Stimulated activated CD4-positive, alpha-beta T cell treated with anti-CD3 and anti-CD28 coated beads, Interleukin-1b, Interleukin-23, amount 100 ng/mL, for 48 hours (primary cell): ENCODE measurements around the gene RPS15.

Experiments
- DNase-seq: peaks from one replicate; pipeline ENCODE4 v3.0.0-alpha.2; 2020

RPS15 gene

DNA sequence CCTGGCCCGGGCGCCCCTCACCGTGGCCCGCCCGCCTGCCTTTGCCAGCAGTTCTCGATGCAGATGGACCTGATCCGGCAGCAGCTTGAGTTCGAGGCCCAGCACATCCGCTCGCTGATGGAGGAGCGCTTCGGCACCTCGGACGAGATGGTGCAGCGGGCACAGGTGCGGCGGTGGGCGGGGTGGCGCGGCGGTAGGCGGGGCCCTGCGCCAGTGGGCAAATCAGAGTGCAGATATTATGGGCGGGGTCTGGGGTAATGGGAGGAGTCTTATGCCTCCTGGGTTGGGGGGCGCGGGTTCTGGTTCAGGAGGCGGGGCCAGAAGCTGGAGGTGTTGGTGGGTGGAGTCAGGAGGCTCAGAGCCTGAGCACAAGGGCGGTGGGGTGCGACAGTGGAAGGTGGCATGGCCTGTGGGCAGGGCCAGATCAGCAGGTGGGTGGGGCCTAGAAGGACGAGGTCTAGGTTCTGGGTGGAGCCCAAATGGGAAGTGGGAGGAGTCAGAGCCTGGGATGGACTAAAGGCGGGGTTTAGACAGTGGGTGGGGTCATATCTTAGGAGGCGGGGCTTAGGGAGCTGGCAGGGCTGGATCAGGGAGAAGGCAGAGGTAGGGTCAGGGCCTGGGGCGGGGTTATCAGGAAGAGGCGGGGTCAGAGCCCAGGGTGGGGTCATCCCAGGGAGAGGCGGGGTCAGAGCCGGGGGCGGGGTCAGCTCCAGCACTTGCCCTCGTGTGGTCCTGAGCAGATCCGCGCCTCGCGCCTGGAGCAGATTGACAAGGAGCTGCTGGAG is 17.3 kb downstream of the RPS15 start:
- DNase-seq, result peak; percentile 80

DNA sequence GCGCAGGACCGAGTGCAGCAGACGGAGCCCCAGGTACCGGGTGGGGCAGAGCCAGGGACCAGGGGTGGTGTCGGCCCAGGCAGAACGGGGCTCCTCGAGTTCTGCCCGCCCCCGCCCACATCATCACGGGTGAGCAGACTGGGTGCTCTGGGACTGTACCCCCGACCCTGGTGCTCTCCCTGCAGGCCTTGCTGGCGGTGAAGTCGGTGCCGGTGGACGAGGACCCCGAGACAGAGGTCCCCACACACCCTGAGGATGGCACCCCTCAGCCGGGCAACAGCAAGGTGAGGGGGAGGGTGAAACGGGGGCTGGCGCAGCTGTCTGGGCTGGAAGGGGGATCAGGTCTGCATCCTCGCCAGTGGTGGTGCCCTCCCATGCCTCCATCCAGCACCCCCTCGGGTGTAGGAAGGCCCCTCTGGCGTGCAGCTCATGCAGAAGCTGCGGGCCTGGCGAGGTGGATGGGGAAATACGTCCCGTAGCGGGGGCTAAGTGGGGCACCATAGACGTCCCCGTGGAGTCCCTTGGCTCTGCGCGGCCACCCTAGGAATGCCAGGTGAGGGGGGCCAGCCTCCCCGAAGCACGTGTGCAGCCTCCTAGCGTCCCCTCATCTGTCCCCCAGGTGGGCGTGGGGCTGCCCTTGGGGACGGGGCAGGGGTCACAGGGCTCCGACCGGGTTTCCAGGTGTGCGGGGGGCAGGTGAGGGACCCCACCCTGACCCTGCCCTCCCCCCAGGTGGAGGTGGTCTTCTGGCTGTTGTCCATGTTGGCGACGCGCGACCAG is 18.1 kb downstream of the RPS15 start:
- DNase-seq, result no peak

DNA sequence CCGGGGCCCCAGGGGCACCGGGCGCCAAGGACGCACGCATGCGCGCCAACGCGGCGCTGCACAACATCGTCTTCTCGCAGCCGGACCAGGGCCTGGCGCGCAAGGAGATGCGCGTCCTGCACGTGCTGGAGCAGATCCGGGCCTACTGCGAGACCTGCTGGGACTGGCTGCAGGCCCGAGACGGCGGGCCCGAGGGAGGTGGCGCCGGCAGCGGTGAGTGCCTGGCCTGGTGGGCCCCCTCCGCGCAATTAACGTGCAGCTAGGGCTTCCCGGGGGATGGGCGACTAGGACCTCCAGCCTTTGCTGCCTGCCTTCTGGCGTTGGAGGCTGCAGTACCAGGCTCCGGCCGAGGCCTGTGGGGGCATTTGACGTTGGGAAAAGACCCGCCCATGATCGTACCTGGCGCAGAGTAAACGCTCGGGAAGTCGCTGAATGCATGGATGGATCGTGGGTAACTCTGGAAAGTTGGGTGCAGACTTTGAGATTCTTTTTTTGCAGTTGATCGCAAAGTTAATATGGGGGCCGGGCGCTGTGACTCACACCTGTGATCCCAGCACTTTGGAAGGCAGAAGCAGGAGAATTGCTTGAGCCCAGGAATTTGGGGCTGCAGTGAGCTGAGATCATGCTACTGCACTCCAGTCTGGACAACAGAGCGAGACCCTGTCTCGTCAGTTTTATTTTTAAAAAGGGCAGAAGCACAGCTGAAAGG is 19.0 kb downstream of the RPS15 start:
- no peak for DNase-seq

DNA sequence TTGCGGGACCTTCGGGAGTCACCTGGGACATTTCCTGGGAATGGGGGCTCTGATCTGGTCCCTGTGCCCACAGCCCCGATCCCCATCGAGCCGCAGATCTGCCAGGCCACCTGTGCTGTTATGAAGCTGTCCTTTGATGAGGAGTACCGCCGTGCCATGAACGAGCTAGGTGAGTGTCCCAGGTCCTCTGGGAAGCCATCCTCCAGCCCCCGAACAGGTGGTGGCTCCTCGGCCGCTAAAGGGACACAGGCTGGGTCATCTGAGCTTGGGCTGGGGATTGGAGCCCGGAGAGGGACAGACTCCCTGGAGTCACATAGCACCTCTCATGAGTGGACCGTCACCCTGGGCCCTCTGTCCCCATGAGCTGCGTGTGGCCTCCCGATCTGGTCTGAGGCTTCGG is 19.7 kb downstream of the RPS15 start:
- DNase-seq, result no peak

DNA sequence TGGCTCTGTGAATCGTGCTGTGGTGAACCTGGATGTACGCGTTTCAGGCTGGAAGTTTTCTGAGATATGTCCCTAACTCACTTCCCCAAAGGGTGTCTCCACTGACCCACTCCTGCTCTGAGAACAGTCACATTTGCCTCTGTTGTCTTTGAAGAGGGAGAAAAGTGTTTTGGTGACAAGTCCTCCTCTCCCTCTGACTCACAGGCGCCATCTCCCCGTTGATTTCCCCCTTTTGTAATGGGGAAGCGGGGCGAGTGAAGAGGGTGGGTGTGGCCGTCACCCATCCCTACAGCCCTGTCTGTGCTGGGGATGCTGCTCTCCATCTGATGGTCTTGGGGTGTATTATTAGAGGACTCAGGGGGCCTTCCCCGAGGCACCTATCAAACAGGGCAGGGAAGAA is 21.3 kb downstream of the RPS15 start:
- DNase-seq, result no peak

DNA sequence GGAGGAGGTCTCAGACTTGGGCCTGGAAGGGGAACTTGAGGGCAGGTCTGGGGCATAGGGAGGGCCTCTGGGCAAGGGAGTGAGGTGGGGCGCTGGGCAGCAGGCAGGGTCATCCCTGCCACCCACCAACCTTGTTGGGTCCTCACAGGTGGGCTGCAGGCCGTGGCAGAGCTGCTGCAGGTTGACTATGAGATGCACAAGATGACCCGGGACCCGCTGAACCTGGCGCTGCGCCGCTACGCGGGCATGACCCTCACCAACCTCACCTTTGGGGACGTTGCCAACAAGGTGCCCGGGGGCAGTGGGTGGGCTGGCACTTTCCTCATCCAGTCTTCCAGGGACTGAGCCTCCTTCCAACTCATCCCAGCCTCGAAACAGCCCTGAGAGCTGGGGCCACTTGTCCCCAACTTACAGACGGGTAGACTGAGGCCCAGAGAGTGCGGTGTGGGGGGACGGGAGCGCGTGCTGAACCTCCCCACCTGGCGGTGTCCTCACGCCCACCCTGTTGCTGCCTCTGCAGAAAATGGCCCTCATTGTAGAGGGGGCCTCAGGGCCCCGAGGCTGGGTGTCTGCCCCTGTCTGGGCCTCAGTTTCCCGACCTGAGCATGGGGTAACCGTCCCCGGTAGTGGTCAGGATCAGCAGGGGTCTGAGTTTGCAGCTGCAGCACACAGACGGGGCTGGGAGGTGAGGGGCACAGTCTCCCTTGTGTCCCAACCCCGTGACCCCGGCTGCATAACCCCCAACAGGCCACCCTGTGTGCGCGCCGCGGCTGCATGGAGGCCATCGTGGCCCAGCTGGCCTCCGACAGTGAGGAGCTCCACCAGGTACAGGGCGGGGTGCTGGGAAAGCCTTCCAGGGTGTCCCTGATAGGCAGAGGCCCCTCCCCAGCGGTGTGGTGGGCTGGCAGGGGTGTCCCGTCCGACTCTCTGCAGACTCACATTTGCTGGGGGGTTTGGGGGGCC is 22.1 kb downstream of the RPS15 start:
- no peak for DNase-seq

DNA sequence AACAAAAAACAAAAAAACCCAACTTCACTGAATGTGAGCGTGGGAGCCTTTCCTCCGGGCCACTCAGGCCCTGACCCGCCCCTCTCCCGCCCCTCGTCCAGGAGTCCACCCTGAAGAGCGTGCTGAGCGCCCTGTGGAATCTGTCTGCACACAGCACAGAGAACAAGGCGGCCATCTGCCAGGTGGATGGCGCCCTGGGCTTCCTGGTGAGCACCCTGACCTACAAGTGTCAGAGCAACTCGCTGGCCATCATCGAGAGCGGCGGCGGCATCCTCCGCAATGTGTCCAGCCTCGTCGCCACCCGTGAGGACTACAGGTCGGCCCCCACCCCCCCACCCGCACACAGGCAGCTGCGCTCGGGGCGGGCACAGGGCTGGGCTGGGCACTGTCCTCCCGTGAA is 23.7 kb downstream of the RPS15 start:
- no peak for DNase-seq

DNA sequence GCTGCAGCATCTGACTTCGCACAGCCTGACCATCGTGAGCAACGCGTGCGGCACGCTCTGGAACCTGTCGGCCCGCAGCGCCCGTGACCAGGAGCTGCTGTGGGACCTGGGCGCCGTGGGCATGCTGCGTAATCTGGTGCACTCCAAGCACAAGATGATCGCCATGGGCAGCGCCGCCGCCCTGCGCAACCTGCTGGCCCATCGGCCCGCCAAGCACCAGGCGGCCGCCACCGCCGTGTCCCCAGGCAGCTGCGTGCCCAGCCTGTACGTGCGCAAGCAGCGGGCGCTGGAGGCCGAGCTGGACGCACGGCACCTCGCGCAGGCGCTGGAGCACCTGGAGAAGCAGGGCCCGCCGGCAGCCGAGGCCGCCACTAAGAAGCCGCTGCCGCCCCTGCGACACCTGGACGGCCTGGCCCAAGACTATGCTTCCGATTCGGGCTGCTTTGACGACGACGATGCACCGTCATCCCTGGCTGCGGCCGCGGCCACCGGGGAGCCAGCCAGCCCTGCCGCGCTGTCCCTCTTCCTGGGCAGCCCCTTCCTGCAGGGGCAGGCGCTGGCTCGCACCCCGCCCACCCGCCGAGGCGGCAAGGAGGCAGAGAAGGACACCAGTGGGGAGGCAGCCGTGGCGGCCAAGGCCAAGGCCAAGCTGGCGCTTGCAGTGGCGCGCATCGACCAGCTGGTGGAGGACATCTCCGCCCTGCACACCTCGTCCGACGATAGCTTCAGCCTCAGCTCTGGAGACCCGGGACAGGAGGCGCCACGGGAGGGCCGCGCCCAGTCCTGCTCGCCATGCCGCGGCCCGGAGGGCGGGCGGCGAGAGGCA is 27.2 kb downstream of the RPS15 start:
- peak; percentile 36 for DNase-seq

DNA sequence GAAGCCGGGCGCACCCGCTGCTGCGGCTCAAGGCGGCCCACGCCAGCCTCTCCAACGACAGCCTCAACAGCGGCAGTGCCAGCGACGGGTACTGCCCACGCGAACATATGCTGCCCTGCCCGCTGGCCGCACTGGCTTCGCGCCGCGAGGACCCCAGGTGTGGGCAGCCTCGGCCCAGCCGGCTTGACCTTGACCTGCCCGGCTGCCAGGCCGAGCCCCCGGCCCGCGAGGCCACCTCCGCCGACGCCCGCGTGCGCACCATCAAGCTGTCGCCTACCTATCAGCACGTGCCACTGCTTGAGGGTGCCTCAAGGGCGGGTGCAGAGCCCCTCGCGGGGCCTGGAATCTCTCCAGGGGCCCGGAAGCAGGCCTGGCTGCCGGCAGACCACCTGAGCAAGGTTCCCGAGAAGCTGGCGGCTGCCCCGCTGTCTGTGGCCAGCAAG is 27.8 kb downstream of the RPS15 start:
- no peak for DNase-seq

DNA sequence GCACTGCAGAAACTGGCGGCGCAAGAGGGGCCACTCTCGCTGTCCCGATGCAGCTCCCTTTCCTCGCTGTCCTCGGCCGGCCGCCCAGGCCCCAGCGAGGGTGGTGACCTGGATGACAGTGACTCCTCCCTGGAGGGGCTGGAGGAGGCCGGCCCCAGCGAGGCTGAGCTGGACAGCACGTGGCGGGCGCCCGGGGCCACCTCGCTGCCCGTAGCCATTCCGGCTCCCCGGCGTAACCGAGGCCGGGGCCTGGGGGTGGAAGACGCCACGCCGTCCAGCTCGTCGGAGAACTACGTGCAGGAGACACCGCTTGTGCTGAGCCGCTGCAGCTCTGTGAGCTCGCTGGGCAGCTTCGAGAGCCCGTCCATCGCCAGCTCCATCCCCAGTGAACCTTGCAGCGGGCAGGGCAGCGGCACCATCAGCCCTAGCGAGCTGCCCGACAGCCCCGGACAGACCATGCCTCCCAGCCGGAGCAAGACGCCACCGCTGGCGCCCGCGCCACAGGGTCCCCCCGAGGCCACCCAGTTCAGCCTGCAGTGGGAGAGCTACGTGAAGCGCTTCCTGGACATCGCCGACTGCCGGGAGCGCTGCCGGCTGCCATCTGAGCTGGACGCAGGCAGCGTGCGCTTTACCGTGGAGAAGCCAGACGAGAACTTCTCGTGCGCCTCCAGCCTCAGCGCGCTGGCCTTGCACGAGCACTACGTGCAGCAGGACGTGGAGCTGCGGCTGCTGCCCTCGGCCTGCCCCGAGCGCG is 28.4 kb downstream of the RPS15 start:
- DNase-seq, result no peak

DNA sequence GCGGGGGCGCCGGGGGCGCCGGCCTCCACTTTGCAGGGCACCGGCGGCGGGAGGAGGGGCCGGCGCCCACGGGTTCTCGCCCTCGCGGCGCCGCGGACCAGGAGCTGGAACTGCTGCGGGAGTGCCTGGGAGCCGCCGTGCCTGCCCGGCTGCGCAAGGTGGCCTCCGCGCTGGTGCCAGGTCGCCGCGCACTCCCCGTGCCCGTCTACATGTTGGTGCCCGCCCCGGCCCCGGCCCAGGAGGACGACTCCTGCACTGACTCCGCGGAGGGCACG is 29.0 kb downstream of the RPS15 start:
- no peak for DNase-seq

DNA sequence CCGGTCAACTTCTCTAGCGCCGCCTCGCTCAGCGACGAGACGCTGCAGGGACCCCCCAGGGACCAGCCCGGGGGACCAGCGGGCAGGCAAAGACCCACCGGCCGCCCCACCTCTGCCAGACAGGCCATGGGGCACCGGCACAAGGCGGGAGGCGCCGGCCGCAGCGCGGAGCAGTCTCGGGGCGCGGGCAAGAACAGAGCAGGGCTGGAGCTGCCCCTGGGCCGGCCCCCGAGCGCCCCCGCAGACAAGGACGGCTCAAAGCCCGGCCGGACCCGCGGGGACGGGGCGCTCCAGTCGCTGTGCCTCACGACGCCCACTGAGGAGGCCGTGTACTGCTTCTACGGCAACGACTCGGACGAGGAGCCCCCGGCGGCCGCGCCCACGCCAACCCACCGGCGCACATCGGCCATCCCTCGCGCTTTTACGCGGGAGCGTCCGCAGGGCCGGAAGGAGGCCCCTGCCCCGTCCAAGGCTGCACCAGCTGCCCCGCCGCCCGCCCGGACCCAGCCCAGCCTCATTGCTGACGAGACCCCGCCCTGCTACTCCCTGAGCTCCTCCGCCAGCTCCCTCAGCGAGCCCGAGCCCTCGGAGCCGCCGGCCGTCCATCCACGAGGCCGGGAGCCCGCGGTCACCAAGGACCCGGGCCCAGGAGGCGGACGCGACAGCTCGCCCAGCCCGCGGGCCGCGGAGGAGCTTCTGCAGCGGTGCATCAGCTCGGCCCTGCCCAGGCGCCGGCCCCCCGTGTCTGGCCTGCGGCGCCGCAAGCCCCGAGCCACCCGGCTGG is 29.5 kb downstream of the RPS15 start:
- no peak for DNase-seq

DNA sequence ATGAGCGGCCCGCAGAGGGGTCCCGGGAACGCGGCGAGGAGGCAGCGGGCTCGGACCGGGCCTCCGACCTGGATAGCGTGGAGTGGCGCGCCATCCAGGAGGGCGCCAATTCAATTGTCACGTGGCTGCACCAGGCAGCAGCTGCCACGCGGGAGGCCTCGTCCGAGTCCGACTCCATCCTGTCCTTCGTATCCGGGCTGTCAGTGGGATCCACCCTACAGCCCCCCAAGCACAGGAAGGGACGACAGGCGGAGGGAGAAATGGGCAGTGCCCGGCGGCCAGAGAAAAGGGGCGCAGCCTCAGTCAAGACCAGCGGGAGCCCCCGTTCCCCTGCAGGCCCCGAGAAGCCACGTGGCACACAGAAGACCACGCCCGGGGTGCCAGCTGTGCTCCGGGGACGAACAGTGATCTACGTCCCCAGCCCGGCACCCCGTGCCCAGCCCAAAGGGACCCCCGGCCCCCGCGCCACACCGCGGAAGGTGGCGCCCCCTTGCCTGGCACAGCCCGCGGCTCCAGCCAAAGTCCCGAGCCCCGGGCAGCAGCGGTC is 30.2 kb downstream of the RPS15 start:
- no peak for DNase-seq

DNA sequence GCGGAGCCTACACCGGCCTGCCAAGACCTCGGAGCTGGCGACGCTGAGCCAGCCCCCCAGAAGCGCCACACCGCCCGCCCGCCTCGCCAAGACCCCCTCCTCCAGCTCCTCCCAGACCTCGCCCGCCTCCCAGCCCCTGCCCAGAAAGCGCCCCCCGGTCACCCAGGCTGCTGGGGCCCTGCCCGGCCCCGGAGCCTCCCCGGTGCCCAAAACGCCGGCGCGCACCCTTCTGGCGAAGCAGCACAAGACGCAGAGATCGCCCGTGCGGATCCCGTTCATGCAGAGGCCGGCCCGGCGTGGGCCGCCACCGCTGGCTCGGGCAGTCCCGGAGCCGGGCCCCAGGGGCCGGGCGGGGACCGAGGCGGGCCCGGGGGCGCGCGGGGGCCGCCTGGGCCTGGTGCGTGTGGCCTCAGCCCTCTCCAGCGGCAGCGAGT is 30.6 kb downstream of the RPS15 start:
- no peak for DNase-seq

DNA sequence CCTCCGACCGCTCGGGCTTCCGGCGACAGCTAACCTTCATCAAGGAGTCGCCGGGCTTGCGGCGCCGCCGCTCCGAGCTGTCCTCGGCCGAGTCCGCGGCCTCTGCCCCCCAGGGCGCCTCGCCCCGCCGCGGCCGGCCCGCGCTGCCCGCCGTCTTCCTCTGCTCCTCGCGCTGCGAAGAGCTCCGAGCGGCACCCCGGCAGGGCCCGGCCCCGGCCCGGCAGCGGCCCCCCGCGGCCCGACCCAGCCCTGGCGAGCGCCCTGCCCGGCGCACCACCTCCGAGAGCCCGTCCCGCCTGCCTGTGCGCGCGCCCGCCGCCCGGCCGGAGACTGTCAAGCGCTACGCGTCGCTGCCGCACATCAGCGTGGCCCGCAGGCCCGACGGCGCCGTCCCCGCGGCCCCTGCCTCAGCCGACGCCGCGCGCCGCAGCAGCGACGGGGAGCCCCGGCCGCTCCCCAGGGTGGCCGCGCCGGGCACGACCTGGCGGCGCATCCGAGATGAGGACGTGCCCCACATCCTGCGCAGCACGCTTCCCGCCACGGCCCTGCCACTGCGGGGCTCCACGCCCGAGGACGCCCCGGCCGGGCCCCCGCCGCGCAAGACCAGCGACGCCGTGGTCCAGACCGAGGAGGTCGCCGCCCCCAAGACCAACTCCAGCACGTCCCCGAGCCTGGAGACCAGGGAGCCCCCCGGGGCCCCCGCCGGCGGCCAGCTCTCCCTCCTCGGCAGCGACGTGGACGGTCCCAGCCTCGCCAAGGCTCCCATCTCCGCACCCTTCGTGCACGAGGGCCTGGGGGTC is 31.3 kb downstream of the RPS15 start:
- no peak for DNase-seq

DNA sequence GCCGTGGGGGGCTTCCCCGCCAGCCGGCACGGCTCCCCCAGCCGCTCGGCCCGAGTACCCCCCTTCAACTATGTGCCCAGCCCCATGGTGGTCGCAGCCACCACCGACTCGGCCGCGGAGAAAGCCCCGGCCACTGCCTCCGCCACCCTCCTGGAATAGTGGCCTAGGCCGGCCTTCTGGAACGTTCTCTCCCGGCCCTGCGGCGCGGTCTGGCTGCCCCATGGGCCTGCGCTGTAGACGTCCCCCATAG is 31.8 kb downstream of the RPS15 start:
- DNase-seq, result no peak

DNA sequence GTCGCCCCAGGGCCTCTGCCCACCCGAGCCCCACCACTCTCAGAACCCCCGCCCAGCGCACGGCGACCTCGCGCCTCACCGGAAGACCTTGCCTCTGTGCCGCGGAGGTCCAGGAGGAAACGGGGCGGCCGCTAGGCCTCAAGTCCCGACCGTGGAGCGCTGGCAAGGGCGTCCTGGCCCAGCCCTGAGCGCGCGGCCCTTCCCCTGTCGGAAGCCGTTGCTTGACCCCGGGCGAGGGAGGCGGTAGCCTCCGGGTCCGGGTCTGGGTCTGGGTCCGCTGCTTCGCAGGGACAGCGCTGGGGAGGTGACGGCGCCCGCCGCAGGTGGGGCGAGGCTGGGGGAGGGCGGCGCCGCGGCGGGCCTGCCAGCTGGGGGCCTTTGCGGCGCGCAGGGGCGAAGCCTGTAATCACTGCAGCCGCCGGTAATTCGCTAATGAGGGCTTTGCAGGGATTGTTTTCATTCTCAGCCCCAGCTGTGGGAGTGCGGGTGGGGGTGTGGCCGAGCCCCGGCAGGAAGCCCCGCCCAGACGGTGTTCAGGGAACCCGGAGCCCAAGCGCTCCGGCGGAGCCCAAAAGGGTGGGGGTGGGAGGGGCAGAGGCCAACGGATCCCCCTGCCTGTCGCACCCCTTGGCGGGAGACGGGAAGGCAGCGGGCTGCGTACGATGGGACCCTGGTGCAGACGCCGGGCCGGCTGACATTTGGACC is 32.3 kb downstream of the RPS15 start:
- DNase-seq, result peak; percentile 59

DNA sequence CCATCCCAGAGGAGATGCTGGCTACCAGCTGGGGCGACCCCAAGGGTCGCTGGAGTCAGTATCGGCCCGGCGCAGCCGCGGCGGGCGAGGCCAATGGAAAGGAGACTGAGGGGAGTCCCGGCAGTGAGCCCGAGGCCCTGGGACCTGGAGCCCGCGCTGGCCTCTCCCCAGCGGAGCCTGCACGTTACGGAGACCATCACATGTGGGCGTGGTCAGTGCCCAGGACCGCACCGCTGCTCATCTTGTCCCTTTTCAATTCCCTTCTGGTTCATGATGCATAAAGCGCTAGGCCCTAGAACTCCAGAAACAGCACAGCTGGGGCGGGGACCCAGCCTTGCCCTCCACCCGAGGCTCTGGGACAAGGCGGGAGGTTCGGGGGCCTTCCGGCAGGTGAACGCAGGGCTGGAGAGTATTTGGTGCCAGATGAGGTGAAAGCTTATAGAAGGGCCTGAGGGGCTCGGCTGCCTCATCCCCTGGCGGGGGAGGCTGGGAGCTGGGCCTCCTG is 32.9 kb downstream of the RPS15 start:
- DNase-seq, result no peak
